GM10248 (cell line): ENCODE data around the gene SLAMF7.

Experiments
- CTCF ChIA-PET: fragments of 300-600 bp; sonication (Branson Sonifier 250); formaldehyde crosslinking; extraction: SDS; loops from one replicate; lab custom pipeline; 2021; ENCODE audit warnings: antibody characterized with exemption; lab: Yijun Ruan, JAX
- POLR2A ChIA-PET: fragments of 350-650 bp; sonication (Branson Sonifier 250); formaldehyde crosslinking; extraction: SDS; loops from one replicate; lab custom pipeline; 2020; ENCODE audit warnings: antibody characterized with exemption; lab: Yijun Ruan, JAX
- DNase-seq: peaks from one replicate; pipeline ENCODE4 v3.0.0; 2012; ENCODE audit errors: extremely low spot score
- TF ChIP-seq, protein P1 (sequence below): IDR thresholded peaks from 2 replicates; pipeline ENCODE4 v1.5.1; 2012; ENCODE audit warnings: mild to moderate bottlenecking, low read depth; ENCODE audit errors: extremely low read depth, missing control alignments, control extremely low read depth

Gene SLAMF7

DNA sequence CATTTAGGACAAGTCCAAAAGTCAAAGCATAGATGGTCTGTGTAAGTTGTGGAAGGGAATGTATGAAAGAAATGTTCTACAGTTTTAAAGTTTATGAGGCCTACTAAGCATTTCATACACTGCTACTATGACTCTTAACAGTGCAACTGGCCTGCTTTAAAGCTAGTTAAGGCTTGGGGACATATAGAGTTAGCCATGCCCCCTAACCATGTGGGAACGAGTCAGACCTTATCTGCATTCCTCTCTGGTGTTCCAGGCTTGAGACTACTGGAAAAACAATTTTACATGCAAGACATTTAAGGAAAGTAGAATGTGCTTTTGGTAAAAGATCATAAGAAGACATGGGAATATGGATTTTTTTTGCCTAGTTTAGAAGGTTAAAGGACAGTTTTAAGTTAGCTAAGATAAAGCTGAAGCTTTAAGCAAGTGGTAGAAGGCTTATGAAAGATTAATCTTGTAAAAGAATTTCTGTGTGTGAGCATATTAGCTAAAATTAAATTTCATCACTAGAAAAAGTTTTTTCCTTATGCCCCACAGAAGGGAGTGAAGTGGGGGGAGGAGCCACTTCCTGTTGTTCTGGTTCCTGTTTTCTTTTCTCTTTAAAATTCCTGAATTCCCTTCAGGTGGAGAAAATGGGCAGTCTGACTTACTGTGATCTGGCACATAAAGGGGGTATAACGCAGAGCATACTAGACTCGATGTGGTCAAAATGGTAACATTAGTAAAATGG lies 18.5 kb upstream of the SLAMF7 start:
- TF ChIP-seq, protein P1, sequence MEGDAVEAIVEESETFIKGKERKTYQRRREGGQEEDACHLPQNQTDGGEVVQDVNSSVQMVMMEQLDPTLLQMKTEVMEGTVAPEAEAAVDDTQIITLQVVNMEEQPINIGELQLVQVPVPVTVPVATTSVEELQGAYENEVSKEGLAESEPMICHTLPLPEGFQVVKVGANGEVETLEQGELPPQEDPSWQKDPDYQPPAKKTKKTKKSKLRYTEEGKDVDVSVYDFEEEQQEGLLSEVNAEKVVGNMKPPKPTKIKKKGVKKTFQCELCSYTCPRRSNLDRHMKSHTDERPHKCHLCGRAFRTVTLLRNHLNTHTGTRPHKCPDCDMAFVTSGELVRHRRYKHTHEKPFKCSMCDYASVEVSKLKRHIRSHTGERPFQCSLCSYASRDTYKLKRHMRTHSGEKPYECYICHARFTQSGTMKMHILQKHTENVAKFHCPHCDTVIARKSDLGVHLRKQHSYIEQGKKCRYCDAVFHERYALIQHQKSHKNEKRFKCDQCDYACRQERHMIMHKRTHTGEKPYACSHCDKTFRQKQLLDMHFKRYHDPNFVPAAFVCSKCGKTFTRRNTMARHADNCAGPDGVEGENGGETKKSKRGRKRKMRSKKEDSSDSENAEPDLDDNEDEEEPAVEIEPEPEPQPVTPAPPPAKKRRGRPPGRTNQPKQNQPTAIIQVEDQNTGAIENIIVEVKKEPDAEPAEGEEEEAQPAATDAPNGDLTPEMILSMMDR = no peak
- DNase-seq = no peak
- CTCF ChIA-PET = interaction anchor here (1.6 to 3.7 kb wide), 4 partner anchors 13 to 234 kb away, joined by 3 to 23 read pairs (median 6); partner anchors contain the start of gene ITLN2
- POLR2A ChIA-PET = no interaction called here

DNA sequence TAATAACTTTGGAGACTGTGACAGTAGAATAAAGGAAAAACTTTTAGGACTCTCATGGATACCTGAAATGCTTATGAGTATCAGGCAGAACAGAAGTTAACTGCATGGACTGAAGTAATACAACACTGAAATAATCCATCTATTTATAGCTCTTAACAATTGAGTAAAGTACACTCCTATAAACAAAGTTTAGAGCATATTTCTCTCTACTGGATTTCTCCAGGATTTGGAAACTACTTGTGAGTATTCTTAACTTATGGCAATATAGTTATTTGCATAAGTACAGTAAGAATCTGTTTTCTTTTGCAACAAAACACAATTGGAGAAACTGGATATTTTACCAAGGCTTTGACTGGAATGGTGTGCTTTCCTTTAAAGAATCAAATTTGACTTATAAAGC lies 17.6 kb upstream of the SLAMF7 start:
- ChIA-PET POLR2A (no interaction called here), CTCF (interaction anchor here (0.8 to 8.6 kb wide), 7 partner anchors 9 to 231 kb away, joined by 3 to 80 read pairs (median 4); partner anchors contain the start of genes CD48 and ITLN2)
- TF ChIP-seq, protein P1 = no peak
- DNase-seq = no peak

DNA sequence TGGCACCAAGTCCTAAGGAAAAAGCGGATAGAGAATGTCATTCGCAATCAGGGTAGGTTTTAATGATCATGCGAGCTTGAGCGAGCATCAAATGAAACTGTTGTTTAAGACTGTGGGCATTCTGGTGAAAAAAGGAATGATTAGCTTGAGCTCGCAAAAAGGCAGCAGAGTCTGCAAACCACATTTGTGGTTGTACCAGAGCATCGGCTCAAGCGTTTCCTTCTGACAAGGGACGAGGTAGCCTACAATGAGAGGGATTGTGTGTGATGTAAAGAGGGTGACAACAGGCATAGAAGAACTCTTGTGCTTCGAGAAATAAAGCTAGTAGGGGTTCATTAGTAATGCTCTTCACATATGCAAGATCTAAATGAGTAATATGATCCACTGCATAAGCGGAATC lies 16.3 kb upstream of the SLAMF7 start:
- TF ChIP-seq, protein P1 = no peak
- ChIA-PET POLR2A (no interaction called here), CTCF (interaction anchor here (1.1 to 8.6 kb wide), 11 partner anchors 9 to 266 kb away, joined by 3 to 120 read pairs (median 23); partner anchors contain the start of genes CD48 and ITLN2)
- DNase-seq = no peak

DNA sequence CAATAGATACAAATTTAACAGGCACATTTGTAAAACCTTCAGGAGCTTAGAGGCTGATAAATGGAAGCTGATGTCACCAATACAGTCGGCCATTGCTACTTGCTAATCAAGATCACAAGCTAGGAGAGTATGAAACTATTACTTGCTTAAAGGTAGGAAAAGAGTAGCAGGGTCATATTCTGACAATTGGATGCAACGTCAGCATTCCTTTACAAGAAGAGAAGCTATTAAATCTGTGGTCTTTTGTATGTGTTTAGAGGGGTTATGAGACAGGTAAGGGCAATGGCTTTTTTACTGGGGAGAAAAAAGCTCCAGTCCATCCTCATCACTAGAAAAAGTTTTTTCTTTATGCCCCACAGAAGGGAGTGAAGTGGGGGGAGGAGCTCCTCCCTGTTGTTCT lies 15.7 kb upstream of the SLAMF7 start:
- CTCF ChIA-PET = interaction anchor here (1.1 to 8.6 kb wide), 15 partner anchors 9 to 275 kb away, joined by 3 to 120 read pairs (median 8); partner anchors contain the start of genes CD48 and ITLN2
- TF ChIP-seq, protein P1 = no peak
- DNase-seq = no peak
- POLR2A ChIA-PET = no interaction called here

DNA sequence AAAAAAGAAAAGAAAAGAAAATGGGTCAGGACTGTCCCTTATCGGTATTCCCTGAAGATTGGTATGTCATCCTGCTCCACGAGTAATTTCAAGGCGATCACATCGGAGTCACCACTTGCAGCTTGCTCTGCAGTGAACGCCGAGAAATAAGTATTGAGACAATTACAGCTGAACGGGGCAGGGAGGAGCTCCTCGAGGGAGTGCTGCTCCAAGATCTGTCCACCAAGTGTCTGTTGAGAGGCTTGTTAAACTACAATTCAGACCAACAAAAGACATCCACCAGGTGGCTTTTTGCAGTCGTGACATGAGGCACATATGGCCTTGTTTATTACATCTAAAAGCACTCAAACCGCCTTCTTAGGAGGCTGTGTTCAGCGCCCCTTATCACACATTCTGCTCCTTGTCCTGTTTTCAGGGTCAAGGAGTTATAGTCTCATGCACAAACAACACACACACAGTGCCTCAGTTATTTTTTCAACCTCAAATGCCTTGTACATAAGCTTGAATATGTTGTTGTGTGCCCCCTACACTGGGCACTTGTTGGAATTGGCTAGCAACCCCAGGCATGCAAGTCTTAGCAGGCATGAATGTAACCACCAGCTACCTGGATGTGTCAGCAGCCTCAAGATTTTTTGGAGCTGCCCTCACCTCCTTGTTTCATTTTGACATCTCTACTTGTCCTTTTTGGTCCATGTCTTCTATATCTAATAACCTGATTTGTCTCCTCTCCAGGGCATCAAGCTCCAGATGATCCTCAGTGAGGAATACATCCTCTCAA lies 14.4 kb upstream of the SLAMF7 start:
- TF ChIP-seq, protein P1 = no peak
- ChIA-PET POLR2A (interaction anchor here (0.7 to 2.1 kb wide), 5 partner anchors 11 to 296 kb away, joined by 3 to 6 read pairs (median 5); partner anchors contain the start of gene SLAMF7), CTCF (interaction anchor here (0.9 to 8.6 kb wide), 18 partner anchors 11 to 274 kb away, joined by 3 to 120 read pairs (median 8); partner anchors contain the start of genes CD48 and ITLN2)
- DNase-seq = no peak

DNA sequence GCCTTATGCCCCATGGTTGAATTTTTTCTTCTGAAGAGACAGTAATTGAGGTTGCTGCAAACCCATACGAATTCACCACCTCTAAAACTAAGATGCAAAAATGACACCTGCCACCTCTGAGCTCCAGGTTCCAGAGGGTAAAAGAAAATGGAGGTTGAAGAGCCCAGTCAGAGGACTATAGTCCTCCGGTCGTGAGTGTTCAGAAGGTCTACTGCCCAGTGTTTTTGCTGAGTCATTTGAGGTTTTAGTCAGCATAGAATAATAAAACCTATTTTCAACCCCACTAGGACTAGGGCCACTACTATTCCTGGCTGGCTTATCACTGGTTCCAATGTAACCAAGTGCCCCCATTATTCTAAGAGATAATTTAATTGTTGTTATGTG lies 12.9 kb upstream of the SLAMF7 start:
- ChIA-PET POLR2A (interaction anchor here (0.9 to 2.1 kb wide), 6 partner anchors 12 to 51 kb away, joined by 4 to 6 read pairs (median 6); partner anchors contain the start of gene SLAMF7), CTCF (interaction anchor here (0.9 to 8.6 kb wide), 18 partner anchors 12 to 474 kb away, joined by 3 to 120 read pairs (median 8); partner anchors contain the start of genes CD48, ITLN2 and SLAMF7)
- no peak for DNase-seq
- TF ChIP-seq, protein P1 = no peak
